MM.1S (cell line): Measurements from ENCODE around the gene C15orf62.

ENCODE experiments used
- DNase-seq: peaks from one replicate; pipeline ENCODE4 v3.0.0-alpha.2; 2015
- H2AFZ ChIP-seq: fragments of 300-600 bp; sonication (generic); 2 replicates; pipeline ENCODE4 v1.6.0; 2016; ENCODE audit warnings: antibody characterized with exemption, low read length
- H3F3A ChIP-seq: fragments of 300-600 bp; sonication (generic); 2 replicates; pipeline ENCODE4 v1.6.1; 2016; ENCODE audit warnings: mild to moderate bottlenecking, antibody characterized with exemption, low read length, moderate library complexity, mixed read lengths; ENCODE audit not compliant: insufficient read depth
- H3K27ac ChIP-seq: fragments of 300-600 bp; sonication (generic); 2 replicates; pipeline ENCODE4 v1.5.1; 2016; ENCODE audit warnings: mild to moderate bottlenecking, low read length
- H3K27me3 ChIP-seq: fragments of 300-600 bp; sonication (generic); replicated peaks from 2 replicates; pipeline ENCODE4 v1.6.0; 2016; ENCODE audit warnings: low read length; ENCODE audit not compliant: insufficient read depth
- H3K36me3 ChIP-seq: fragments of 300-600 bp; sonication (generic); replicated peaks from 2 replicates; pipeline ENCODE4 v1.6.1; 2016; ENCODE audit warnings: mild to moderate bottlenecking, low read length, mixed read lengths; ENCODE audit not compliant: insufficient read depth
- H3K4me1 ChIP-seq: fragments of 300-600 bp; sonication (generic); 2 replicates; pipeline ENCODE4 v1.6.1; 2016; ENCODE audit warnings: low read length, mixed read lengths
- H3K4me2 ChIP-seq: fragments of 300-600 bp; sonication (generic); 2 replicates; pipeline ENCODE4 v1.6.0; 2016; ENCODE audit warnings: low read depth, low read length
- H3K4me3 ChIP-seq: fragments of 300-600 bp; sonication (generic); 2 replicates; pipeline ENCODE4 v1.5.1; 2016; ENCODE audit warnings: low read length, mixed read lengths
- H3K79me2 ChIP-seq: fragments of 300-600 bp; sonication (generic); 2 replicates; pipeline ENCODE4 v1.6.1; 2016; ENCODE audit warnings: mixed run types, low read length, mixed read lengths
- H3K9ac ChIP-seq: fragments of 300-600 bp; sonication (generic); 2 replicates; pipeline ENCODE4 v1.6.1; 2016; ENCODE audit warnings: low read length, mixed read lengths
- H3K9me2 ChIP-seq: fragments of 300-600 bp; sonication (generic); replicated peaks from 2 replicates; pipeline ENCODE4 v1.6.1; 2016; ENCODE audit warnings: mild to moderate bottlenecking, low read length, mixed read lengths; ENCODE audit not compliant: insufficient read depth
- H3K9me3 ChIP-seq: fragments of 300-600 bp; sonication (generic); replicated peaks from 2 replicates; pipeline ENCODE4 v1.6.1; 2016; ENCODE audit warnings: mild to moderate bottlenecking, low read length, mixed read lengths; ENCODE audit not compliant: insufficient read depth
- H4K20me1 ChIP-seq: fragments of 300-600 bp; sonication (generic); 2 replicates; pipeline ENCODE4 v1.6.1; 2016; ENCODE audit warnings: mild to moderate bottlenecking, low read length, moderate library complexity, mixed read lengths; ENCODE audit not compliant: insufficient read depth
- CTCF ChIP-seq: fragments of 300-600 bp; sonication (generic); IDR thresholded peaks from 2 replicates; pipeline ENCODE4 v1.5.1; 2016; ENCODE audit warnings: antibody characterized with exemption, low read length, mixed read lengths
- EZH2 ChIP-seq: fragments of 300-600 bp; sonication (generic); optimal IDR thresholded peaks from 2 replicates; pipeline ENCODE3; 2017; ENCODE audit warnings: low read depth, mild to moderate bottlenecking, antibody characterized with exemption, low read length, mixed read lengths
- EZH2phosphoT487 ChIP-seq: fragments of 300-600 bp; sonication (generic); IDR thresholded peaks from 2 replicates; pipeline ENCODE4 v1.6.1; 2018; ENCODE audit warnings: antibody characterized with exemption, low read length

The C15orf62 gene

GRCh38 chr15:40754574-40754882 lies 15.3 kb upstream of the C15orf62 start:
- Histone ChIP-seq H3K36me3 (peaks cover 10% of the 10 kb centered on the region), H3K4me3 (peak overlapping the region; percentile 97), H3K4me2 (peak overlapping the region; percentile 91), H3K4me1 (peaks cover 9% of the 10 kb centered on the region), H3K9me3 (no peaks in the 10 kb centered on the region), H3K79me2 (peaks cover 43% of the 10 kb centered on the region), H3F3A (peaks cover 15% of the 10 kb centered on the region; the same call in 1 of the 2 replicates), H3K9ac (peak overlapping the region; percentile 92), H3K27ac (peak overlapping the region; percentile 54; the same call in 1 of the 2 replicates), H2AFZ (peak overlapping the region; percentile 93), H3K27me3 (no peaks in the 10 kb centered on the region), H3K9me2 (no peaks in the 10 kb centered on the region), H4K20me1 (peaks cover 13% of the 10 kb centered on the region)
- DNase-seq, result no peak
- no peak for TF ChIP-seq EZH2

- Histone ChIP-seq H3F3A (peaks cover 15% of the 10 kb centered on the region; the same call in 1 of the 2 replicates), H2AFZ (peak within 1 kb of the TSS; percentile 93), H4K20me1 (peaks cover 13% of the 10 kb centered on the region), H3K4me1 (peaks cover 9% of the 10 kb centered on the region), H3K9ac (peak within 1 kb of the TSS; percentile 92), H3K9me3 (no peaks in the 10 kb centered on the region), H3K36me3 (peaks cover 10% of the 10 kb centered on the region), H3K79me2 (peaks cover 43% of the 10 kb centered on the region), H3K9me2 (no peaks in the 10 kb centered on the region), H3K4me2 (peak within 1 kb of the TSS; percentile 91), H3K4me3 (peak within 1 kb of the TSS; percentile 97), H3K27ac (peak within 1 kb of the TSS; percentile 78; the same call in 1 of the 2 replicates), H3K27me3 (no peaks in the 10 kb centered on the region)
- no peak for TF ChIP-seq EZH2phosphoT487
- no peak for TF ChIP-seq CTCF
- no peak for TF ChIP-seq EZH2
- peak; percentile 95 for DNase-seq
These were observed 14.6 kb upstream of the C15orf62 start, which contains the start of gene RMDN3 for GRCh38 chr15:40754883-40755811. TSS of gene RMDN3 (minus strand) at chr15:40755254. CDS start at chr15:40754783, 471 bp downstream.

- Histone ChIP-seq H3K4me3 (peak overlapping the region; percentile 97), H3K9me3 (no peaks in the 10 kb centered on the region), H3K79me2 (peaks cover 38% of the 10 kb centered on the region), H2AFZ (peak overlapping the region; percentile 80), H3K27ac (peak overlapping the region; percentile 78; the same call in 1 of the 2 replicates), H4K20me1 (peaks cover 13% of the 10 kb centered on the region), H3F3A (peaks cover 15% of the 10 kb centered on the region; the same call in 1 of the 2 replicates), H3K4me2 (peak overlapping the region; percentile 86), H3K9ac (peak overlapping the region; percentile 92), H3K36me3 (peaks cover 7% of the 10 kb centered on the region), H3K9me2 (no peaks in the 10 kb centered on the region), H3K4me1 (peaks cover 9% of the 10 kb centered on the region), H3K27me3 (no peaks in the 10 kb centered on the region)
- TF ChIP-seq EZH2 (no peak), EZH2phosphoT487 (no peak), CTCF (no peak)
- DNase-seq, result no peak
These were observed 14.0 kb upstream of the C15orf62 start for GRCh38 chr15:40755812-40756208.

- no peak overlapping the region for H3K9ac ChIP-seq
- no peak for DNase-seq
- no peaks in the 10 kb centered on the region for H3K9me2 ChIP-seq
- peaks cover 27% of the 10 kb centered on the region for H3K79me2 ChIP-seq
- no peak overlapping the region for H3K4me2 ChIP-seq
- no peak for TF ChIP-seq EZH2phosphoT487
- no peak for TF ChIP-seq EZH2
- TF ChIP-seq CTCF, result no peak
- no peaks in the 10 kb centered on the region for H3K9me3 ChIP-seq
- H3F3A ChIP-seq, result peaks cover 15% of the 10 kb centered on the region; the same call in 1 of the 2 replicates
- no peak overlapping the region for H3K4me3 ChIP-seq
- H3K36me3 ChIP-seq, result no peaks in the 10 kb centered on the region
- H4K20me1 ChIP-seq, result 0 out of 2 replicates have a peak, but pooled peaks cover 10% of the 10 kb centered on the region
- peaks cover 9% of the 10 kb centered on the region for H3K4me1 ChIP-seq
- no peaks in the 10 kb centered on the region for H3K27me3 ChIP-seq
- H2AFZ ChIP-seq, result no peak overlapping the region
- H3K27ac ChIP-seq, result no peak overlapping the region
These were observed 12.8 kb upstream of the C15orf62 start for GRCh38 chr15:40756938-40757337.
